ENCODE data around the gene C4A.
"Not testable (repeated sequence)": the region's sequence is repeated elsewhere in the genome, so short reads cannot be mapped to it uniquely, and the experiment has no call there.

Gene C4A

DNA sequence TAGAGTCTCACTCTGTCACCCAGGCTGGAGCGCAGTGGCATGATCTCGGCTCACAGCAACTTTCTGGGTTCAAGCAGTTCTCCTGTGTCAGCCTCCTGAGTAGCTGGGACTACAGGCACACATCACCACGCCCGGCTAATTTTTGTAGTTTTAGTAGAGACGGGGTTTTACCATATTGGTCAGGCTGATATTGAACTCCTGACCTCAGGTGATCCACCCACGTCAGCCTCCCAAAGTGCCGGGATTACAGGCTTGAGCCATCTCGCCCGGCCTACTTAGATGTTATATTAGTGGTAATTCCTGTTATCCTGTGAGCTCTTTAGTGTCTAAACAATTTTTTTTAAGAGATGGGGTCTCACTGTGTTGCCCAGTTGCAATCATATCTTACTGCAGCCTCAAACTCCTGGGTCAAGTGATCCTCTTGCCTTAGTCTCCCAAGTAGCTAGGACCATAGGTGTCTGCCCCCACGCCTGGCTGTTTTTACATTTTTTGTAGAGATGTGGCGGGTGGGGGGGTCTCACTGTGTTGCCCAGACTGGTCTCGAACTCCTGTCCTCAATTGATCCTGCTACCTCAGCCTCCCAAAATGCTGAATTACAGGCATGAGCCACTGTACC is 3.9 kb upstream of the C4A start:
- DNase-seq: peak in 1 of 10 donors; percentile 37
- intact Hi-C loops (cut with DNase I): no loop called here

DNA sequence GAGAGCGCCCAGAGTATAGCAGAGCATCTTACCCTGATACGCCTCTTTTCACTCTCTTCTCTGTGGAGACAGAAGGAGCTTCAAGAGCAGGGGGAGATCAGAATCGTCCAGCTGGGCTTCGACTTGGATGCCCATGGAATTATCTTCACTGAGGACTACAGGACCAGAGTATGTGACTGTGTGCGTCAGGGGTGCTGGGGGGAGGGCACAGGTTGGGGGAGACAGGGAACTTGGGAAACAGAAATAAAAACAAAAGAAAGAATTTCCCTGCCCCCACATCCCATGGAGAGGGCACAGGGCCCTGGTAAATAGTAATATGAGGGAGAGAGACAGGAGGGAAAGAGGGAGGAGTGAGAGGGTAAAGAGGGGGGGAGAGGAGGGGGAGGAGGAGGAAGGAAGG is 3.0 kb upstream of the C4A start:
- intact Hi-C loops (cut with DNase I): no loop called here
- no peak for DNase-seq

DNA sequence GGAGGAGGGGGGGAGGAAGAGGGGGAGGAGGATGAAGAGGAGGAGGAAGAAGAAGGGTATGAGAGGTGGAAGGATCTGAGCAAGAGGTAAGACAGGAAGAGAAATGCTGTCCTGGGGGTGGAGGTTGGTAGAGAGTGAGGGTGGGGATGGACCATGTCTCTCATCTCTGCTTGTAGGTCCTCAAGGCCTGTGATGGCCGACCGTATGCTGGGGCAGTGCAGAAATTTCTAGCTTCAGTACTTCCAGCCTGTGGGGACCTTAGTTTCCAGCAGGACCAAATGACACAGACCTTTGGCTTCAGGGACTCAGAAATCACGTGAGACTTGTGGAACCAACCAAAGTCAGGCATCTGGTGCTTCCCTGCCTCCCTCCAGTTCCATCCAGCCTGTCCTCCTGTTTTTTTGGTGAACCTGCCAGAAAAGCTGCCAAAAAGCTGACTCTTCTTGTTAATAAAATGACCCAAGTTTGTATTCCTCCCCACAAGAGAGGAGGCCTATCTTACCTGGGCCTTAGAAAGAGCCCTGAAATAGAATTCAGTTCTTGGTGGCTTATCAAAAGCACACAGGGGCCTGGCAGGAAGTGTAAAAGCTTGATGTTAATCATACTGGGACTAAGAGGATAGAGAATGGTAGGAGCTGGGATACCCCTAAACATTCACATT is 2.5 kb upstream of the C4A start:
- peak in 1 of 10 donors; percentile 24 for DNase-seq
- intact Hi-C loops (cut with DNase I): no loop called here

DNA sequence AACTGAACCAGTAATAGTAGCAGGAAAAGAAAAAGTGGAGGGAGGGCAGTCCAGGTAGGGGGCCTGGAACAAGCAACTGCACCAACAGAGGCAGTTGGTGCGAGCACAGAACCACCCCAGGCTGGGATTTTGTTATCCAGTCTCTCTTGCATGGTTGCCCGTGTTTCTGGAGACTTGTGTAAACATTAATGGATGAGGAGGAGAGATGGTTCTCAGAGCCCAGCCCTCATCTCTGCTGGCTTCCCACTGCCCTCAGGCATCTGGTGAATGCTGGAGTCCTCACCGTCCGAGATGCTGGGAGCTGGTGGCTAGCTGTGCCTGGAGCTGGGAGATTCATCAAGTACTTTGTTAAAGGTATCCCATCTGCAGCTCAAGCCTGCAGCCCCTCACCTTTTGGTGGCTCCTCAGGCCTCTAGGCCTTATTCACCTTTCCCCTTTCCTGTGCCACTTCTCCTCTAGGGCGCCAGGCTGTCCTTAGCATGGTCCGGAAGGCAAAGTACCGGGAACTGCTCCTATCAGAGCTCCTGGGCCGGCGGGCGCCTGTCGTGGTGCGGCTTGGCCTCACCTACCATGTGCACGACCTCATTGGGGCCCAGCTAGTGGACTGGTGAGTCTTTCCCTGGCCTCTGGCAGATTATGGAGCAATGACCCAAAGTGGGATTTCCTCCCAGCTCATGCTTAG is 1.5 kb upstream of the C4A start:
- intact Hi-C loops (cut with DNase I): not testable (repeated sequence)
- peak in 1 of 10 donors; percentile 58 for DNase-seq

DNA sequence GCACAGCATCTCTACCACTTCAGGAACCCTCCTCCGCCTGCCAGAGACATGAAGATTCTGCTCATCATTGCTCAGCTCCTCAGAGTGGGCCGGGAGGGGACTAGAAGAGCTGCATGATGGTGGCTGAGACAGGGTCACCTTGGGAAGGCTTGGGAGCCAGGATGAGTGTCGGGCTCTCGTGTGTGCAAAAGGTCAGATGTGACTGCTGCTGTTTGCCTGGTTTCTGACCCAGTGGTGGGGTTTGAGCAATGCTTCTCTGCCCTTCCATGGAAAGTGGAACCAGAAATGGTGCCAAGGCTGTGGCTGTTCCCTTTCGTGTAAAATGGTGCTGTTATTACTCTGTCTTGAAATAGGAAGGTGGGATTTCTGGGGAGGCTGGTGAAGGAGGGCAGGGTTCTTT is 859 bp upstream of the C4A start:
- DNase-seq; intact Hi-C loops (cut with DNase I): not testable (repeated sequence)

DNA sequence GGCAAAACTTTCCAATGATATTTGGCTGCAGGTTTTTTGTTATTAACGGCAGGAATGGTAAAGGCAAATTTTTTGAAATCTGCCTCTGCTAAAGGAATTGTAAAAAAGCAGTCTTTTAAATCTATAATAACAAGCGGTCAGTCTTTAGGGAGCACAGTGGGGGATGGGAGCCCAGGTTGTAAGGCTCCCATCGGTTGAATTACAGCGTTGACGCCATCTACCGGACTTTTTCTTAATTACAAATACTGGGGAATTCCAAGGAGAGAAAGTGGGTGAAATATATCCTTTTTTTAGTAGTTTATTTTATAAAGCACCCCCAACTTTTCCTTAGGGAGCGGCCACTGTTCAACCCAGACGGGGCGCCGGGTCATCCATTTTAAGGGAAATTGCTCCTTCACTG is 7.5 kb downstream of the C4A start:
- DNase-seq; intact Hi-C loops (cut with DNase I): not testable (repeated sequence)

DNA sequence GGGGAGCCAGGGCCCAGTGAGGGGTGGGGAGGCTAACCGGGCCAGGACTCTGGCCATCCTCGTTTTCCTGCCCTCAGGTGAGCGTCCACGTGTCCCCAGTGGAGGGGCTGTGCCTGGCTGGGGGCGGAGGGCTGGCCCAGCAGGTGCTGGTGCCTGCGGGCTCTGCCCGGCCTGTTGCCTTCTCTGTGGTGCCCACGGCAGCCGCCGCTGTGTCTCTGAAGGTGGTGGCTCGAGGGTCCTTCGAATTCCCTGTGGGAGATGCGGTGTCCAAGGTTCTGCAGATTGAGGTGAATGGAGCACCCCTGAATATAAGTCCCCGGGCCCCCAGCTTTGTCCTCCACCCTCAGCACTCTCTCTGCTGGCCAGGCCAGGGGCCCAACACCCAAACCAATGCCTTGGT is 12.6 kb downstream of the C4A start:
- peak in 1 of 10 donors; percentile 18 for DNase-seq
- intact Hi-C loops (cut with DNase I): not testable (repeated sequence)

DNA sequence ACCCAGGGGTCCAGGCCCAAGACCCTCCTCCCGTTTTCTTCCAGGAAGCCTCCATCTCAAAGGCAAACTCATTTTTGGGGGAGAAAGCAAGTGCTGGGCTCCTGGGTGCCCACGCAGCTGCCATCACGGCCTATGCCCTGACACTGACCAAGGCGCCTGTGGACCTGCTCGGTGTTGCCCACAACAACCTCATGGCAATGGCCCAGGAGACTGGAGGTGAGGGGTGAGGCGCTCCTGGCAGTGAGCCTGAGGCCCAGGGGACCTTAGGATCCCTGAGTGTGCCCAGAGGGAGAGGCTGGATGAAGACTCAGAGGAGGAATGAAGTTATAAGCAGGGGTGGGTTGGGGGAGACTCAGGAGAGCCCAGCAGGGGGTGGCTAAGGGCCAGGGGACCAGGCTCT is 14.5 kb downstream of the C4A start:
- DNase-seq: peak in 1 of 10 donors; percentile 13
- intact Hi-C loops (cut with DNase I): not testable (repeated sequence)

DNA sequence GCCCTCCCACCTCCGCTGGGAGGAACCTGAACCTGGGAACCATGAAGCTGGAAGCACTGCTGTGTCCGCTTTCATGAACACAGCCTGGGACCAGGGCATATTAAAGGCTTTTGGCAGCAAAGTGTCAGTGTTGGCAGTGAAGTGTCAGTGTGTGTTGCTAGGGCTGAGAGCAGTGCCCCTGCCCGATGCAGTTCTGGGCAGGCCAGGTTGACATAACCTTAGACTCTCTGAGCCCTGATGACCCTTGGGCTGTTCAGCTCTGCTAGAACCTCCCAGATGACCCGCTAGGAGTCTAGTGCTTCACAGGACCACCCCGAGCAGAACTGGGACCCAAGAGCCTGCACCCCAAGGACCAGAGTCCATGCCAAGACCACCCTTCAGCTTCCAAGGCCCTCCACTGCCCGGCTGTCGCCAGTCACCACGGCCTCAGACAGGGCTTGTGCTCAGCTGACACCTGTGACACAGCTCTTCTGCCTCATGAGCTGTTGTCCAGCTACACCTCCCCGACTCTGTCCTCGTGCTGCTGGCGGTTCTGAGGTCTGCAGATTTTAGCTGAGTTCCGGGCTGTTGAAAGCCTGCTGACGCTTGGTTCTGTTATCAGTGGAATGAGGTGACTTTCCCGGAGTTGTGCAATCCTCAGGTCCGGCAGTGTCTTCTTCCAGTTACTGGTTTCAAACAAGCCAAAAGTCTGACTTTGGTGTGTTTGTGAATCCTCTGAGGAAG is 20.9 kb downstream of the C4A start:
- intact Hi-C loops (cut with DNase I); DNase-seq: not testable (repeated sequence)

DNA sequence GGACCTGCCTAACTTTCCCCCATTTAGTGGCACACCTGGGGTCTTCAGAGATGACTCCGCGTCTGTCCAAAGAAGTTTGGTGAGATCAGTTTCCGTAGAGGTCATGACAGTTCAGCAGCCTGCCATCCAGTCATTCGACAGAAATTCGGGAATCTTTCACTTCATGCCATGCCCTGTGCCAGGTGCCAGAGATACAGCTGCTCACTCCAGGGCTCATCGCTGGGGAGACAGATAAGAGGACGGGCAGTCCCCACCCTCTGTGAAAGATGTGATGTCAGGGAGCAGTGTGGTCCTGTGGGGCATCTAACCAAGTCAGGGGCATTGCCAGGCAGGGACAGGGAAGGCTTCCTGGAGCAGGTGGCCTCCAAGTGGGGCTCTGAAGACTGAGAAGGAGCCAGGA is 21.4 kb downstream of the C4A start:
- DNase-seq; intact Hi-C loops (cut with DNase I): not testable (repeated sequence)

DNA sequence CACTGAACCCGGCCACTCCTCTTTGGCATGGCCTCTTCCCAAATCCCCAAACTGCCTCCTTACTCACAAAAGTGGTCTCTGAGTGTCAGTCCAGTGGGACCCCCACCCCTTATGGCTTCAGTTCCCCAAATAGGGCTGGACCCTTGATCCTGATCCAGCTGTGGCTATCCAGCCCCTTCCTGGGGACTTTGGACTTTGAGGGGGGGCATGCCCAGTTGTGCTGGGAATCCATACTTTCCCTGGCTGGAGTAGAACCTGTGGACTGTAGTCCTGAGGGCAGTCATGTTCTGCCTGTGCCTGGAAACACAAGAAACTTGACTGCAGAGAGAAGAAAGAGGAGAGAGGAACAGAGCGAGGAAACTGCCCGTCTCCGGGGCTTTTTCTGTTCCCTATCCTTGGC is 22.5 kb downstream of the C4A start:
- intact Hi-C loops (cut with DNase I): not testable (repeated sequence)

DNA sequence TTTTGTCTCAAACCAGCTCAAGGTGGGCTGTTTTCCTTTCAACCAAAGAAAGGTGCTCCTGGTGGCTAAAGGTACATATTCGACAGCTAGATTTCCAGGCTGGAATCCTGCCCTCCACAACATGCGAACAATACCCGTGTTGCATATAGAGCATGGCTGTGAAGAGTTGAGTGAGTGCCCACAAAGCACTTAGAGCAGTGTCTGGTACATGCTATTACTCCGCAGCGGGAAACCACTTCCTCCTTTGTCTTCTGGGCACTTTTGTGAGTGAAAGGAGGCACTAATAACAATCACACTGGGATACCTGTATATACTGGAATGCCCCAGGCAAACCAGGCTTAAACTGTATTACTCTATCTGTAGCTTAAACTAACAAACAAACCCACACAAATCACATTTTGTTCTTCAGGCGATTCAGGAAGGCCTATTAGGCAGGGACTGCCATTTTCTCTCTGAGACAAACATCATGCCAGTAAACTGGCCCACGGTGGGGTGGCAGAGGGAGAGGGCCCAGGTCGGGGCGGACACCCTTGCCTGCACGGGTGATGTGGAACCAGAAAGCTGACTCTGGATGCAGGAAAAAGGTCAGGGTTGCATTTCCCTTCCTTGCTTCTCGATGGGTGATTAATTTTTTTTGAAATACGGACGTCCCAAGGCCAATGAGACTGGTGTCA is 23.1 kb downstream of the C4A start:
- peak in 1 of 10 donors; percentile 17 for DNase-seq
- intact Hi-C loops (cut with DNase I): not testable (repeated sequence)

More for the DNA sequence above, 22.5 kb downstream of the C4A start:
- DNase-seq: not testable (repeated sequence)

DNA sequence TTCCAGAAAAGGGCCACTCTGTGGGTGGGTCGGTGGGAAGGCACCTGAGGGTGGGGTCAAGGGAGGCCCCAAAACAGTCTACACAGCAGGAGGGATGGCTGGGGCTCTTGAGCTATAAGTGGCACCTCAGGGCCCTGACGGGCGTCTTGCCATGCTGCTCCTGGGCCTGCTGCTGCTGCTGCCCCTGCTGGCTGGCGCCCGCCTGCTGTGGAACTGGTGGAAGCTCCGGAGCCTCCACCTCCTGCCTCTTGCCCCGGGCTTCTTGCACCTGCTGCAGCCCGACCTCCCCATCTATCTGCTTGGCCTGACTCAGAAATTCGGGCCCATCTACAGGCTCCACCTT is 23.7 kb downstream of the C4A start:
- intact Hi-C loops (cut with DNase I): not testable (repeated sequence)
- peak in 2 of 10 donors; percentile 6 to 34 for DNase-seq

DNA sequence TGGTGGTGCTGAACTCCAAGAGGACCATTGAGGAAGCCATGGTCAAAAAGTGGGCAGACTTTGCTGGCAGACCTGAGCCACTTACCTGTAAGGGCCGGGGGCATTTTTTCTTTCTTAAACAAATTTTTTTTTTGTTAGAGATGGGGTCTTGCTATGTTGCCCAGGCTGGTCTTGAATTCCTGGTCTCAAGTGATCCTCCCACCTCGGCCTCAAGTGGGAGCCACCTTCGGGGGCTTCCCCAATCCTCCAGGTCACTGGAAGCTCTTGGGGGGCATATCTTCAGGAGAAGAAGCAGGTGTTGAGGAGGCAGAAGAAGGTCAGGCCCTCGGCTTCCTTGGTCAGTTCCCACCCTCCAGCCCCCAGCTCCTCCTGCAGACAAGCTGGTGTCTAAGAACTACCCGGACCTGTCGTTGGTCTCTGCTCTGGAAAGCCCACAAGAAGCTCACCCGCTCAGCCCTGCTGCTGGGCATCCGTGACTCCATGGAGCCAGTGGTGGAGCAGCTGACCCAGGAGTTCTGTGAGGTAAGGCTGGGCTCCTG is 24.2 kb downstream of the C4A start:
- DNase-seq; intact Hi-C loops (cut with DNase I): not testable (repeated sequence)

DNA sequence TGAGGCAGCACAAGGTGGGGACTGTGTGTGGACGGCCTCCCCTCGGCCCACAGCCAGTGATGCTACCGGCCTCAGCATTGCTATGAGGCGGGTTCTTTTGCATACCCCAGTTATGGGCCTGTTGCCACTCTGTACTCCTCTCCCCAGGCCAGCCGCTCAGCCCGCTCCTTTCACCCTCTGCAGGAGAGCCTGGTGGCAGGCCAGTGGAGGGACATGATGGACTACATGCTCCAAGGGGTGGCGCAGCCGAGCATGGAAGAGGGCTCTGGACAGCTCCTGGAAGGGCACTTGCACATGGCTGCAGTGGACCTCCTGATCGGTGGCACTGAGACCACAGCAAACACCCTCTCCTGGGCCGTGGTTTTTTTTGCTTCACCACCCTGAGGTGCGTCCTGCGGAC is 25.2 kb downstream of the C4A start:
- peak in 1 of 10 donors; percentile 16 for DNase-seq
- intact Hi-C loops (cut with DNase I): not testable (repeated sequence)

DNA sequence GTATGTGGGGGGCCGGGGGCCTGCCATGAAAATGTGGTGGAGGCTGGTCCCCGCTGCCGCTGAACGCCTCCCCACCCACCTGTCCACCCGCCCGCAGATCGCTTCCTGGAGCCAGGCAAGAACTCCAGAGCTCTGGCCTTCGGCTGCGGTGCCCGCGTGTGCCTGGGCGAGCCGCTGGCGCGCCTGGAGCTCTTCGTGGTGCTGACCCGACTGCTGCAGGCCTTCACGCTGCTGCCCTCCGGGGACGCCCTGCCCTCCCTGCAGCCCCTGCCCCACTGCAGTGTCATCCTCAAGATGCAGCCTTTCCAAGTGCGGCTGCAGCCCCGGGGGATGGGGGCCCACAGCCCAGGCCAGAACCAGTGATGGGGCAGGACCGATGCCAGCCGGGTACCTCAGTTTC is 26.2 kb downstream of the C4A start:
- DNase-seq: peak in 1 of 10 donors; percentile 40
- intact Hi-C loops (cut with DNase I): not testable (repeated sequence)

DNA sequence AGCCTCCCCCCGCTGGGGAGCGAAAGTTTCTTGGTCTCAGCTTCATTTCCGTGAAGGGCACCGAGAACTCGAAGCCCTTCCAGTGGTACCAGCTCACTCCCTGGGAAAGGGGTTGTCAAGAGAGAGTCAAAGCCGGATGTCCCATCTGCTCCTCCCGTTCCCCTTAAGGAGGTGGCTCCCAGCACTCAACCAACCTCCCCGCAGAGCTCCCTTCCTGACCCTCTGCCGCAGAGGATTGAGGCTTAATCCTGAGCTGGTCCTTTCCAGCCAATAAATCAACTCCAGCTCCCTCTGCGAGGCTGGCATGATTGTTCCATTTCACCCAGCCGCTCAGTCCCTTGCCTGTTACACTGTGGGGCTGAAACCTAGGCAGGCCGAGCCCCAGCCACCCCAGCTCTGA is 26.8 kb downstream of the C4A start:
- DNase-seq: peak in 1 of 10 donors; percentile 5
- intact Hi-C loops (cut with DNase I): not testable (repeated sequence)

DNA sequence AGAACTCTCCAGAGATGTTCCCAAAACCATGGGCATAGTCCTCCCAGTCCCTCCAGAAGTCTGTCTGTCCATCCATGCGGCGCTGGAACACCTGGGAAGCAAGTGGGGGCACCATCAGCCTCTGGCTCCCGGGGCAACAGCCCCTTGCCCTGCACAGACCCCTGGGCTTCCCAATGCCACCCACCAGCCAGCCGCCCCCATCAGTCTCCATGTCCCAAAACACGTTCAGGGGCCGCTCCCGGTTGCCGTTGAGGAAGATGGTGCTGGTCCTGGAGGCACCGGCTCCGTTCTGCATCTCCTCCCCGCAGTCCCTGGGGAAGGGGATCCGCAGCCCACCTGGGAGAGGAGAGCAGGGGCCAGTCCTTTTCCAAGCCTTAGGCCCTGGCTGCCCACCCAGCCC is 27.7 kb downstream of the C4A start:
- intact Hi-C loops (cut with DNase I); DNase-seq: not testable (repeated sequence)

DNA sequence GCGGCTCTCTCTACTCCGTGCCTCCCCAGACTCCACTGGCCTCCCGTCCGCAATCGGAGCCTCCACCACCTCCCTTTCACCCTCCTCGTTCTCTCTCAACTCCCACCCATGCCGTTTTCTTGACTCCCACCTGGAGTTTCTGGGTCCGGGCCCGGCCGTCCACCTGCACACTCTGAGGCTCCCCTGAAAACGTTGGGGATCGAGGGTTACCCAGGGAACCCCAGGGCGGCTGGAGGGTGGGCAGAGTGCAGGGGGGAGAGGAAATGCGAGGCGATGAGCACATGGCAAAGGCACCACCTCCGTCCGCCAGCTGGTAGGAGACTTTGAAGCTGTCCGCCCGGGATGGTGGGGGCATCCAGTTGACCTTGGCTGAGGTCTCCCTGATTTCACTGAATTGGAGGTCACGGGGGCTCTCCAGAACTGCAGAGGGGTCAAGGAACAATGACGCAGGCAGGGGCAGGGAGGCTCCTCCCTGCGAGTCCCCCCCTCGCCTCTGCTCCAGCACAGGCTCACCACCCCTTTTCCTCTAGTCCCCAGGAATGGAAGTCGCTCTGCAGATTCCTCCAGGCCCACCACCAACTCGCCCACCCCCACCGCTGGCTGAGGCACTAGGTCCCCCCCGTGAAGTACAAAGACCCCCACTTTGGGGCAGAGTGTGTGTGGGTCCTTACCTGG is 29.1 kb downstream of the C4A start:
- peak in 1 of 10 donors; percentile 5 for DNase-seq
- intact Hi-C loops (cut with DNase I): not testable (repeated sequence)
